Neural progenitor cell (in vitro differentiated cells): ENCODE results near the gene FHOD3.

Source experiments
- CTCF ChIP-seq: fragments of 200-600 bp; sonication (generic); IDR thresholded peaks from 2 replicates; pipeline ENCODE4 v1.5.1; 2017; ENCODE audit warnings: antibody characterized with exemption, mild to moderate bottlenecking
- EZH2 ChIP-seq: fragments of 200-600 bp; sonication (generic); IDR thresholded peaks from 2 replicates; pipeline ENCODE4 v1.6.1; 2017; ENCODE audit warnings: antibody characterized with exemption, mild to moderate bottlenecking, moderate library complexity

- TF ChIP-seq CTCF (no peak), EZH2 (no peak)
Observed at GRCh38 chr18:36315736-36316135, 18.2 kb downstream of the FHOD3 start.
